ENCODE results near the gene AKNA. TPM values are rescaled to one million over a fixed set of nuclear protein-coding genes. Genes with fewer than 3 reads are reported as not detected.

The AKNA gene
- total RNA-seq, 4 donors from 2014 or later, result 10.5 to 27.1 (median 14.4) TPM

- Histone ChIP-seq H3K36me3 (no peaks in the 10 kb centered on the region), H3K9me3 (no peaks in the 10 kb centered on the region), H3K27me3 (no peaks in the 10 kb centered on the region), H3K4me1 (peaks cover 48% of the 10 kb centered on the region), H3K4me3 (no peak overlapping the region), H3K27ac (no peak overlapping the region)
- peak; percentile 43 for DNase-seq (ENCODE audit: low spot score in 2 of 2)
- 75% methylated on average over 10 of the region's 10 CpGs for WGBS
- no peak for TF ChIP-seq EP300 (IDR thresholded peaks at IDR 0.05)
- no peak for TF ChIP-seq CTCF (IDR thresholded peaks at IDR 0.05)
- TF ChIP-seq POLR2AphosphoS5 (IDR thresholded peaks at IDR 0.05), result no peak
- no peak for TF ChIP-seq POLR2A (IDR thresholded peaks at IDR 0.05)
Observed at GRCh38 chr9:114286146-114286679, 101.6 kb downstream of the AKNA start.

GRCh38 chr9:114285166-114285867, 102.5 kb downstream of the AKNA start:
- TF ChIP-seq POLR2A (IDR thresholded peaks at IDR 0.05) (no peak), POLR2AphosphoS5 (IDR thresholded peaks at IDR 0.05) (no peak), CTCF (IDR thresholded peaks at IDR 0.05) (no peak), EP300 (IDR thresholded peaks at IDR 0.05) (no peak)
- WGBS, result 56% methylated on average over 15 of the region's 20 CpGs
- H3K36me3 ChIP-seq, result no peaks in the 10 kb centered on the region
- H3K27ac ChIP-seq, result no peak overlapping the region
- H3K4me1 ChIP-seq, result peaks cover 51% of the 10 kb centered on the region
- no peak overlapping the region for H3K4me3 ChIP-seq
- H3K27me3 ChIP-seq, result no peaks in the 10 kb centered on the region
- DNase-seq (ENCODE audit: low spot score in 2 of 2), result peak; percentile 63 to 74
- H3K9me3 ChIP-seq, result no peaks in the 10 kb centered on the region

- H3K27me3 ChIP-seq, result no peaks in the 10 kb centered on the region
- DNase-seq (ENCODE audit: low spot score in 2 of 2), result peak; percentile 51 to 75
- H3K9me3 ChIP-seq, result no peaks in the 10 kb centered on the region
- TF ChIP-seq EP300 (IDR thresholded peaks at IDR 0.05) (no peak), POLR2AphosphoS5 (IDR thresholded peaks at IDR 0.05) (no peak), POLR2A (IDR thresholded peaks at IDR 0.05) (no peak), CTCF (IDR thresholded peaks at IDR 0.05) (no peak)
- no peak overlapping the region for H3K27ac ChIP-seq
- no peak overlapping the region for H3K4me3 ChIP-seq
- WGBS, result 85% methylated on average over 9 of the region's 11 CpGs
- H3K36me3 ChIP-seq, result no peaks in the 10 kb centered on the region
- peaks cover 52% of the 10 kb centered on the region for H3K4me1 ChIP-seq
Observed at GRCh38 chr9:114284316-114285060, 103.3 kb downstream of the AKNA start.

Other genes starting within 250 kb of the AKNA start
- 10 to 100 TPM; 14.2 to 32.9 (median 20.7) TPM for gene COL27A1, start 232.4 kb downstream of the AKNA start, total RNA-seq
- gene ORM1, start 64.9 kb downstream of the AKNA start, total RNA-seq, result 10 to 100 TPM in 1 of 4 donors, not detected in 3; 59.2 TPM
- 1 to 10 TPM in 1 of 4 donors, not detected in 3; 9.5 TPM for gene ORM2, start 58.1 kb downstream of the AKNA start, total RNA-seq
- gene WHRN, start 117.5 kb upstream of the AKNA start, total RNA-seq, result 10 to 100 TPM in 3 of 4 donors, 1 to 10 TPM in 1; 7.7 to 25.9 (median 14.8) TPM
- gene ATP6V1G1, start 199.8 kb upstream of the AKNA start, total RNA-seq, result 100 to 1,000 TPM; 181 to 234 (median 209) TPM
- 10 to 100 TPM in 2 of 4 donors, 1 to 10 TPM in 2; 3.2 to 12.3 (median 7.9) TPM for gene TMEM268, start 223.3 kb upstream of the AKNA start, total RNA-seq